HCT116 (cell line): Measurements from ENCODE around the gene TBRG1. TPM values are rescaled to one million over a fixed set of nuclear protein-coding genes. Genes with fewer than 3 reads are reported as not detected.

Source experiments
- ATAC-seq: fragments of 200-7000 bp; cut with Tn5 transposase; 2 replicates; pipeline ENCODE4 v1.9.1; 2020; ENCODE audit warnings: mild to moderate bottlenecking, moderate library complexity
- BruUV-seq: library from RNA; stranded (reverse); fragments of 400-500 nt; replicated peaks from 2 replicates; lab custom pipeline; 2021; lab: Mats Ljungman, UMichigan
- CTCF ChIA-PET: fragments of 300-600 bp; sonication (Branson Sonifier 250); formaldehyde crosslinking; loops from one replicate; lab custom pipeline; 2021; ENCODE audit warnings: antibody characterized with exemption; lab: Charles Lee
- POLR2A ChIA-PET: fragments of 300-600, 350-600 bp; sonication (Branson Sonifier 250); formaldehyde crosslinking; loops from one replicate; lab custom pipeline; 2021; ENCODE audit warnings: antibody characterized with exemption; lab: Charles Lee
- RAD21 ChIA-PET, 2 experiments: fragments of 300-600 bp; sonication (Branson Sonifier 250); formaldehyde crosslinking; loops; one replicate each; lab custom pipeline; 2023; ENCODE audit warnings: low total read pairs in 2 of 2; ENCODE audit not compliant: uncharacterized antibody in 2 of 2, unreplicated experiment in 2 of 2, low non-redundant PET in 1 of 2; lab: Charles Lee
- DNase-seq: peaks from one replicate; pipeline ENCODE4 v3.0.0-alpha.2; 2010; ENCODE audit warnings: low read depth, low spot score
- H2AFZ ChIP-seq: fragments of 200-600 bp; shearing (Covaris generic), sonication (generic); 2 replicates; pipeline ENCODE4 v1.6.1; 2017; ENCODE audit warnings: low read depth, mixed run types, mixed read lengths, antibody characterized with exemption, low read length; ENCODE audit not compliant: poor library complexity, severe bottlenecking
- H3K27ac ChIP-seq: 2 replicates; pipeline ENCODE4 v1.5.1; 2012; ENCODE audit warnings: low read depth, low read length
- H3K27me3 ChIP-seq: fragments of 200-600 bp; sonication (generic); 2 replicates; pipeline ENCODE4 v1.6.1; 2016; ENCODE audit warnings: mixed run types, low read length, mixed read lengths; ENCODE audit not compliant: insufficient read depth
- H3K36me3 ChIP-seq, 2 experiments: fragments of 200-500 bp in 1 of 2; fragments of 200-600 bp in 1 of 2; sonication (Bioruptor generic) in 1 of 2; sonication (generic) in 1 of 2; 2 replicates each; pipeline versions ENCODE4 v1.5.1 to v1.6.1; 2014 to 2016; ENCODE audit warnings: low read length in 2 of 2, inconsistent platforms in 1 of 2, mixed read lengths in 1 of 2, mixed run types in 1 of 2; ENCODE audit not compliant: insufficient read depth in 2 of 2, control insufficient read depth in 1 of 2
- H3K4me1 ChIP-seq, 2 experiments: fragments of 200-600 bp in 1 of 2; sonication (generic) in 1 of 2; 2 replicates each; pipeline versions ENCODE4 v1.5.1 to v1.6.1; 2012 to 2017; ENCODE audit warnings: low read length in 2 of 2, inconsistent platforms in 1 of 2, mild to moderate bottlenecking in 1 of 2, mixed read lengths in 1 of 2, mixed run types in 1 of 2, moderate library complexity in 1 of 2; ENCODE audit not compliant: insufficient read depth in 2 of 2, control insufficient read depth in 1 of 2
- H3K4me2 ChIP-seq: fragments of 200-600 bp; sonication (generic); 2 replicates; pipeline ENCODE4 v1.6.1; 2017; ENCODE audit warnings: mixed run types, low read length, mixed read lengths
- H3K4me3 ChIP-seq, 2 experiments: fragments of 200-600 bp in 1 of 2; sonication (generic) in 1 of 2; replicated peaks in 1 of 2; 2 replicates each; pipeline ENCODE4 v1.5.1; 2011 to 2016; ENCODE audit warnings: low read length in 2 of 2, control low read depth in 1 of 2, low read depth in 1 of 2, mild to moderate bottlenecking in 1 of 2, mixed read lengths in 1 of 2, mixed run types in 1 of 2
- H3K79me2 ChIP-seq: fragments of 200-600 bp; sonication (generic); 2 replicates; pipeline ENCODE4 v1.6.1; 2017; ENCODE audit warnings: mild to moderate bottlenecking, mixed run types, low read length, moderate library complexity, mixed read lengths; ENCODE audit not compliant: insufficient read depth
- H3K9ac ChIP-seq: fragments of 200-600 bp; sonication (generic); 2 replicates; pipeline ENCODE4 v1.6.1; 2016; ENCODE audit warnings: low read length, mixed read lengths
- H3K9me2 ChIP-seq: fragments of 200-600 bp; sonication (generic), shearing (Covaris generic); 2 replicates; pipeline ENCODE4 v1.6.1; 2017; ENCODE audit warnings: mixed run types, mild to moderate bottlenecking, moderate library complexity; ENCODE audit not compliant: insufficient read depth
- H3K9me3 ChIP-seq, 2 experiments: fragments of 200-500 bp in 1 of 2; fragments of 200-600 bp in 1 of 2; sonication (Bioruptor generic) in 1 of 2; sonication (generic) in 1 of 2; 2 replicates each; pipeline ENCODE4 v1.6.1; 2014 to 2017; ENCODE audit warnings: low read length in 2 of 2, mixed read lengths in 2 of 2, inconsistent platforms in 1 of 2, low read depth in 1 of 2, mild to moderate bottlenecking in 1 of 2, mixed run types in 1 of 2, moderate library complexity in 1 of 2; ENCODE audit not compliant: control insufficient read depth in 1 of 2, insufficient read depth in 1 of 2
- H4K20me1 ChIP-seq: fragments of 200-600 bp; sonication (generic), shearing (Covaris generic); 2 replicates; pipeline ENCODE4 v1.6.1; 2017; ENCODE audit warnings: mixed run types, mild to moderate bottlenecking, moderate library complexity; ENCODE audit not compliant: insufficient read depth
- EZH2phosphoT487 ChIP-seq: fragments of 200-600 bp; IDR thresholded peaks from 2 replicates; pipeline ENCODE4 v1.6.1; 2018; ENCODE audit warnings: antibody characterized with exemption, borderline replicate concordance
- MAX ChIP-seq: IDR thresholded peaks from 2 replicates; pipeline ENCODE4 v1.6.1; 2012
- RAD21 ChIP-seq: IDR thresholded peaks from 2 replicates; pipeline ENCODE4 v1.6.1; 2012; ENCODE audit warnings: low read depth, mild to moderate bottlenecking
- SRF ChIP-seq: IDR thresholded peaks from 2 replicates; pipeline ENCODE4 v1.6.1; 2012; ENCODE audit warnings: low read depth
- ZNF274 ChIP-seq: fragments of 200-500 bp; sonication (Bioruptor generic); IDR thresholded peaks from 2 replicates; pipeline ENCODE4 v1.6.1; 2014; ENCODE audit warnings: mild to moderate bottlenecking, low read depth, low read length, inconsistent platforms
- intact Hi-C: fragments of 100-400 bp; cut with micrococcal nuclease; formaldehyde crosslinking; loops from 2 replicates; pipeline ENCODE4 v1.10.0; 2022
- total RNA-seq: library from RNA; stranded (reverse); gene quantifications from one replicate; pipeline ENCODE4 v1.2.1, GENCODE V29; 2021; ENCODE audit not compliant: unreplicated experiment

Gene TBRG1
- total RNA-seq, 1 experiment from 2014 or later = 29.6 TPM

DNA sequence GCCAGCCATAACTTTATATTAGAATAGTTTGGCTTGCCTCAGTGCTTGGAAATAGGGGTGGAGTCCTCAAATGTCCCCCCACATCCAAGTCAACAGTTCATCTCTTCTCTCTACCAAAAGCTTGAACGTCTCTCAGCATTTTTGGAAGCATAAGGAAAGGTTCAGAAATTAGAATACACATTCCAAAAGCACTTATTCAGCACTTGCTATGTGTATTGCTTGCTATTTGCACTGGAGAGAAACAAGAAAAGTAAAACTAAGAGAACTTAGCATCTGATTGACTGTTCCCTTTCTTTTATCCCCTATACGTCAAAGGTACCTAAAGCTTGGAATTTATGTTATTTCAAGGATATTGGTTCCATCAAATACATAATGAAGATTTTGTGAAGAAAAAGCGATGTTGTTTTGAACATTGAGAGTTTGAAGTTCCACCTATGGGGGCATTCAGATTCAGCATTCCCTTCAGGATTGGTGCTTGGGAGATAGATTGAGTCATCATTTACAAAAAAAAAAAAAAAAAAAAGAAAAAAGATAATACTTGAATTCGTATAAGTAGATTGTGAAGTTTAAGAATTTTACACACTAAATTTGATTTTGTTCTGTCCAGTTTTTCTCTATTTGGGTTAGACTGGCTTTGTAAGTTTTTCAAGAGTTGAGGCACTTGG, 1.3 kb downstream of the TBRG1 start:
- TF ChIP-seq EZH2phosphoT487 (no peak), MAX (no peak), ZNF274 (no peak)
- TF ChIP-seq, all 23 proteins: peak for 0
- H3K4me3 ChIP-seq = peak overlapping the region; percentile 83 to 90
- H3K36me3 ChIP-seq = peaks cover 6 to 22% of the 10 kb centered on the region in 2 experiments; a peak in 3 of 4 replicates
- H2AFZ ChIP-seq = no peak overlapping the region
- CTCF ChIA-PET = no interaction called here
- peak overlapping the region; percentile 77 for H3K4me2 ChIP-seq
- no peaks in the 10 kb centered on the region for H4K20me1 ChIP-seq
- POLR2A ChIA-PET = no interaction called here
- H3K9ac ChIP-seq = peak overlapping the region; percentile 91
- intact Hi-C loops = no loop called here
- no TSS peak for BruUV-seq
- H3K9me2 ChIP-seq = no peaks in the 10 kb centered on the region
- ATAC-seq (no peak), DNase-seq (no peak)
- H3K27me3 ChIP-seq = peaks cover 9% of the 10 kb centered on the region; the same call in 1 of the 2 replicates
- H3K27ac ChIP-seq = no peak overlapping the region
- H3K79me2 ChIP-seq = peaks cover 45% of the 10 kb centered on the region
- H3K4me1 ChIP-seq = peaks cover 8 to 12% of the 10 kb centered on the region in 2 experiments; a peak in 3 of 4 replicates
- H3K9me3 ChIP-seq = no peaks in the 10 kb centered on the region
- RAD21 ChIA-PET = no interaction called here

GRCh38 chr11:124625504-124626168, 3.0 kb downstream of the TBRG1 start:
- intact Hi-C loops = no loop called here

More at GRCh38 chr11:124625504-124626168, 3.0 kb downstream of the TBRG1 start:
- H3K9ac ChIP-seq = no peak overlapping the region
- ATAC-seq (no peak), DNase-seq (no peak)
- H3K36me3 ChIP-seq = peaks cover 15 to 31% of the 10 kb centered on the region in 2 experiments
- RAD21 ChIA-PET = no interaction called here
- POLR2A ChIA-PET = no interaction called here
- H3K79me2 ChIP-seq = peaks cover 45% of the 10 kb centered on the region
- no peak overlapping the region for H3K4me3 ChIP-seq
- H3K9me2 ChIP-seq = no peaks in the 10 kb centered on the region
- H3K27me3 ChIP-seq = peaks cover 1% of the 10 kb centered on the region; the same call in 1 of the 2 replicates
- no peaks in the 10 kb centered on the region for H4K20me1 ChIP-seq
- BruUV-seq = no TSS peak
- peaks cover 8 to 12% of the 10 kb centered on the region in 2 experiments; a peak in 3 of 4 replicates for H3K4me1 ChIP-seq
- H2AFZ ChIP-seq = no peak overlapping the region
- H3K4me2 ChIP-seq = no peak overlapping the region
- no peak overlapping the region for H3K27ac ChIP-seq
- CTCF ChIA-PET = no interaction called here
- TF ChIP-seq MAX (no peak), RAD21 (no peak), ZNF274 (no peak), SRF (no peak)
- TF ChIP-seq, all 23 proteins: peak for 0
- H3K9me3 ChIP-seq = no peaks in the 10 kb centered on the region
